ENCODE results near the gene FGF5. TPM values are rescaled to one million over a fixed set of nuclear protein-coding genes. Genes with fewer than 3 reads are reported as not detected.

The FGF5 gene
- total RNA-seq, 1 donor, result not detected

DNA sequence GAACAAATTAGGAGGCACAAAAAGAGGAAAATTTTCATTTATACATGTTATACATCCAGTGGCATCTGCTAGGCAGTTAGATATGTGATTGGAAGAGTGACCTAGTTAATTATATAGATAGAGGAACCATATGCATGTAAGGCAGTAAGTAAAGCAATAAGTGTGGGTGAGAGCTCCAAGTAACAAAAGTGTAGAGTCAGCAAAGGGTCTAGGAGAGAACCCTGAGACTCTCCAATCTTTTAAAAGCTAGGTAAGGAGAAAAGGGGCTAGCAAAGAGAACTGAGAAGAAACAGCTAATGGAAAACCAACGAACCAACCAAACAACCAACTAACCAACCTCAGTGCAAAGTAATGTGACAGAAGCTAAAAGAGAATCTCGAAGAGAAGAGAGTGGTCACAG is 65.2 kb downstream of the FGF5 start:
- Histone ChIP-seq H3K9me3 (ENCODE audit: low read depth, low read length) (no peaks in the 10 kb centered on the region), H3K4me3 (ENCODE audit: low read length) (no peak overlapping the region), H3K4me1 (ENCODE audit: insufficient read depth, low read length) (peaks cover 10% of the 10 kb centered on the region), H3K27me3 (ENCODE audit: insufficient read depth, low read length) (peaks cover 25% of the 10 kb centered on the region)

DNA sequence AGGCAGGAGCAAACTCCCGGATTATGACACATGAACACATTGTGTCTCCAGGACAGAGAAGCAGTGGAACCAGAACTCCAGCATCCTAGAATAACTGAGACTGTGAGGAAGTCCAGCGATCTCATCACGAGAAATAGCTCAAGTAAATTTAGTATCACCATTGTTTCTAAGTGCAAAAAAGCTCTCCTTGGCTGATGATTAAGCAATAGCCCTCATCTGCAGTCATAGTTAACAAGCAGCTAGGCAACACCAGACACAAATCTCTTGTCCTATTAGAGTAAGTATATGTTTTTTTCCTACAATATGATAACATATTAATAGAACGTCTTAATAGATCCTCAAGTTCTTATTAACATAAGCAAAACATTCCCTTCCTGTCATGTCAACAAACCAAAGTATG is 66.7 kb downstream of the FGF5 start:
- no peak overlapping the region for H3K4me3 ChIP-seq (ENCODE audit: low read length)
- H3K9me3 ChIP-seq (ENCODE audit: low read depth, low read length), result no peaks in the 10 kb centered on the region
- H3K4me1 ChIP-seq (ENCODE audit: insufficient read depth, low read length), result peaks cover 10% of the 10 kb centered on the region
- peaks cover 30% of the 10 kb centered on the region for H3K27me3 ChIP-seq (ENCODE audit: insufficient read depth, low read length)

DNA sequence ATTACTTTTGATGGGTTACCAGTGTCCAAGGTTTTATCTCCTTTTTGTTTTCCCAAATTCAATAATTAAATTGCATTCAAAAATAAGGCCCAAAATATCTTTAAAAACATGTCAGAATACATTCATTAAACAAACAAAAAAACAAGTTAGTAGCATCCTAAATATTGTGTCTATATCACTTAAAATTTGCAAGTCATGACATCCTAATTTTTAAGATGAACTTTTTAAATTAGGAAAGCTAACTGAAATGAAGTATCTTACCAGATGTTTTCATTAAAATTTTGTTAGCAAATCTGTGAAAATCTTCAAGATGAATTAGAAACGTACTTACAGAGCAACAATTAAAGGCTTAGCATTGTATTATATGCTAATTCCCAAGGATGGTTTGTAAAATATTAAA is 68.1 kb downstream of the FGF5 start:
- Histone ChIP-seq H3K4me3 (ENCODE audit: low read length) (no peak overlapping the region), H3K27me3 (ENCODE audit: insufficient read depth, low read length) (peaks cover 35% of the 10 kb centered on the region), H3K9me3 (ENCODE audit: low read depth, low read length) (no peaks in the 10 kb centered on the region), H3K4me1 (ENCODE audit: insufficient read depth, low read length) (peaks cover 10% of the 10 kb centered on the region)

DNA sequence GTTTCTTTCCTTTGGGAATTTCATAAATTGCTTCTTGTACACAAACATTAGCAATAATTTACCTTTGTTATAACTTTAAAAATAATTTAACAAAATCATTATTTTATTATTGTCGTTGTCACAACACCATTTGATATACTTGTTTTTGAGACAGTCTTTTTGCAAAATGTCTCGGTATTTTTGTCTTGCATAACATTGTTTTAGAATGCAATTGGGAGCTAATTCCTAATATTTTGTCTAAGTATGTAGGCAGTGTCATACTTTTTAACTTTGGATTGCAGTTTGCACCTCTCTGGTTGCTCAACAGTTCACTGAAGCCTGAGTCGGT is 68.7 kb downstream of the FGF5 start:
- H3K4me1 ChIP-seq (ENCODE audit: insufficient read depth, low read length), result peaks cover 10% of the 10 kb centered on the region
- H3K27me3 ChIP-seq (ENCODE audit: insufficient read depth, low read length), result peaks cover 35% of the 10 kb centered on the region
- no peaks in the 10 kb centered on the region for H3K9me3 ChIP-seq (ENCODE audit: low read depth, low read length)
- H3K4me3 ChIP-seq (ENCODE audit: low read length), result peak overlapping the region; percentile 39

DNA sequence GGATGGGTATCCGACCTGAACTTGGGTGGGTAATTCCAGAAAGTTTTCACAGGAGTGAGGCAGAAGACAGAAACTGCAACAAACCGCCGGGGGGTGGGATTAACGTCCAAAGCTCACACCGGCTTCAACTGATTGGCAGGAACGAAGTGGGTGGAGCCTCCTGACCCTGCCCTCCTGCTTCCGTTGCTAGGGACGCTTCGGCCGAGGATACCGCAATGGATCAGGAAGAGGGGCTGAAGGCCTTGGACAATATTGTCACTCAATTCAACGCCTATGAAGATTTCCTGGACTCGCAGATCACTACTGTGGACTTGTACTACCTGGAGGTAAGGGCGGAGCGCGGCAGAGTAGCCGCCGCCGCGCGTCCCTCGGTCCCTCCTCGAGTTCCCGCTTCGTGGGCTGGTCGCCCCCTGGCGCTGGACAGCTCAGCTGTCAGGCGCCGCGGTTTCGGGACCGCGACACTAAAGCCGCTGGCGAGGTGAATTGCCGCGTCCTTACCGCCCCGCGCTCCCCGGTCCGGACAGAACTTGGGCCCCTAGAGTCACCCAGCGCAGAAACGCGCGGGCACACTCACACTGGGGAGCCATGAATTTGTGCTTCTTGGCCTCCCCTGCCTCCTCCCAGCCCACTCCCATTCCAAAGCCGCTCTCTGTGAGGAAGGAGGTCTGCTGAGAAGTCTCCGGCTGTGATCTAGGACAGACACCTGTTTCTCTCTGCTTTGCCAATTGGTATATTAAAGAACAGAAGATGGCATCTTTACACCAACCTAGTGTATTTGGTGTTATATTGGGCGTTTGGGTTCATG is 69.3 kb downstream of the FGF5 start, which contains the start of gene CFAP299:
CFAP299 (plus strand) TSS at position 177 of the 805 bp plus-strand sequence.
- H3K27me3 ChIP-seq (ENCODE audit: insufficient read depth, low read length), result peaks cover 35% of the 10 kb centered on the region
- no peaks in the 10 kb centered on the region for H3K9me3 ChIP-seq (ENCODE audit: low read depth, low read length)
- H3K4me3 ChIP-seq (ENCODE audit: low read length), result peak within 1 kb of the TSS; percentile 39
- peaks cover 10% of the 10 kb centered on the region for H3K4me1 ChIP-seq (ENCODE audit: insufficient read depth, low read length)

DNA sequence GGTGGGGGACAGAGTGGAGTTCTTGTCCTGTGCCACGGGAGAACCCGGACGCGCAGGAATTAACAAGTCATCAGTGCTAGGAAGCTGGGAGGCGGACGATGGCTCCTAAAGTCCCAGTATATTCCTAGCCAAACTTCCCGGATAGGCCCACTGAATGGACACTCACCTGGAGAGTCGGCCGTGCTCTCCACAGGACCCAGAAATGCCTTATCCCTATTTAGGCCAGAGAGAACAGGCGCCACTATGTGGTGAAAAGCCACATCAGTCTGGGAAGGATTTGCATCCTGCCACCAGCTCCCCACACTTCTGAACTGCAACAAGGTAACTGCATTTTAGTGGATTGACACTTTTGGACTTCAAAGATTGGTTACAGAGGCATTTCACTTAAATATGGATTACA is 70.1 kb downstream of the FGF5 start:
- Histone ChIP-seq H3K27me3 (ENCODE audit: insufficient read depth, low read length) (peaks cover 35% of the 10 kb centered on the region), H3K9me3 (ENCODE audit: low read depth, low read length) (no peaks in the 10 kb centered on the region), H3K4me1 (ENCODE audit: insufficient read depth, low read length) (peaks cover 10% of the 10 kb centered on the region), H3K4me3 (ENCODE audit: low read length) (no peak overlapping the region)

DNA sequence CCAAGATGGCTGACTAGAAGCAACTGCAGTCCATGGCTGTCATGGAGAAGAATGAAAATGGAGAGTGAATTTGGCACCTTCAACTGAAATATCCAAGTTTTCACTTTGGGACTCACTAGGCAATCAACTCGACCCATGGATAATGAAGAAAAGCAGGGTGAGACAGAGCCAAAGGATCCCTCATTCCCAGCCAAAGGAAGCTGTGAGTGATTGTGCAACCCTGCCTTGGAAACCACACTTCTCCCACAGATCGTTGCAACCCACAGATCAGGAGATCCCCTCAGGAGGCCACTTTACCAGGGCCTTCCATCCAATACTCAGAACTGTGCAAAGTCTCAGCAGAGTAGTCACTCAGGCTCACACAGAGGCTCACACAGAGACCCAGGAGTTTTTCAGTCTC is 73.6 kb downstream of the FGF5 start:
- H3K27me3 ChIP-seq (ENCODE audit: insufficient read depth, low read length), result peaks cover 19% of the 10 kb centered on the region
- H3K9me3 ChIP-seq (ENCODE audit: low read depth, low read length), result peaks cover 13% of the 10 kb centered on the region
- H3K4me3 ChIP-seq (ENCODE audit: low read length), result no peak overlapping the region
- peaks cover 10% of the 10 kb centered on the region for H3K4me1 ChIP-seq (ENCODE audit: insufficient read depth, low read length)

Other genes starting within 250 kb of the FGF5 start
- 23.8 TPM for gene ANTXR2, start 193.4 kb upstream of the FGF5 start, total RNA-seq
- gene PRDM8, start 69.2 kb upstream of the FGF5 start, total RNA-seq, result 4.8 TPM
- gene CFAP299, start 69.1 kb downstream of the FGF5 start, total RNA-seq, result 0.10 TPM

Data from mononuclear cell (primary cell).